NT2/D1 (cell line): ENCODE results near the gene SAMD9L.

Source experiments
- SUZ12 ChIP-seq: IDR thresholded peaks from 2 replicates; pipeline ENCODE4 v1.6.1; 2011; ENCODE audit not compliant: insufficient read length, insufficient read depth; ENCODE audit errors: extremely low read depth
- YY1 ChIP-seq: IDR thresholded peaks from 2 replicates; pipeline ENCODE4 v1.6.1; 2011; ENCODE audit not compliant: insufficient read length, insufficient read depth

DNA sequence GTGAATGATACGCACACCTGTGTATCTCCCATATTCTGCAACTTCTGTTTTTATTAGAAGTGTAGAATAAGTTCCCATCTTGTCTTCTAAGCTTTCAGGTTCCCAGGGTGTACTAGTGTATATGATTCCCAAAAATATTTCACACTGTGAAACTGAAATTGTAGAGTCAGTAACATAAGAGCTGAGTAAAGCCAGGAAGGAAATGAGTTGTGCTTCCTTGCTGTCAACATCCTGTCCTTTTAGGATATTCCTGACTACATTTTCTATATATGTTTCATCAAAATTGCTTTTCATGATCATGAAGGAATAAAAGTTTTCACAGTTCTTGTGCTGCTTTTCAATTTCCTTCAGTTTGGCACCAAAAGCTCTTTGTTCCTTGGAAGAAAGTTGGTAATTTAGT, 15.2 kb downstream of the SAMD9L start:
- TF ChIP-seq SUZ12 = no peak
- no peak for TF ChIP-seq YY1
